Heart right ventricle (tissue), 16 donors: ENCODE measurements around the gene TFAP2C. TPM values are rescaled to one million over a fixed set of nuclear protein-coding genes. Genes with fewer than 3 reads are reported as not detected.
A peak's percentile ranks its signal among the peaks of the same experiment; 100 is the strongest.

Source experiments
- ATAC-seq, 8 donors: fragments of 200-7000 bp; cut with Tn5 transposase; one replicate each; pipeline ENCODE4 v1.9.1; 2020; ENCODE audit warnings: mild to moderate bottlenecking in 8 of 8, moderate library complexity in 8 of 8, moderate number of reproducible peaks in 1 of 8
- DNase-seq, 2 donors: peaks; one replicate each; pipeline ENCODE4 v3.0.0-alpha.2; 2020
- H3K27ac ChIP-seq, 10 donors: fragments of 200-600 bp; sonication (generic) in 2 of 10; one replicate each; pipeline versions ENCODE4 v1.5.0 to v1.8.0; 2020 to 2022; ENCODE audit warnings: mild to moderate bottlenecking in 3 of 10
- H3K27me3 ChIP-seq, 7 donors: fragments of 200-600 bp; one replicate each; pipeline ENCODE4 v1.8.0; 2021 to 2022; ENCODE audit warnings: mild to moderate bottlenecking in 2 of 7
- H3K36me3 ChIP-seq, 9 donors: fragments of 200-600 bp; sonication (generic) in 1 of 9; one replicate each; pipeline versions ENCODE4 v1.5.0 to v1.8.0; 2020 to 2022; ENCODE audit warnings: mild to moderate bottlenecking in 2 of 9
- H3K4me1 ChIP-seq, 9 donors: fragments of 200-600 bp; sonication (generic) in 1 of 9; one replicate each; pipeline versions ENCODE4 v1.5.0 to v1.8.0; 2020 to 2022; ENCODE audit warnings: mild to moderate bottlenecking in 4 of 9
- H3K4me3 ChIP-seq, 10 donors: fragments of 200-600 bp; sonication (generic) in 2 of 10; one replicate each; pipeline versions ENCODE4 v1.5.0 to v1.8.0; 2020 to 2022; ENCODE audit warnings: mild to moderate bottlenecking in 7 of 10, moderate library complexity in 2 of 10
- H3K9me3 ChIP-seq, 11 donors: fragments of 200-600 bp in 10 of 11; sonication (generic) in 2 of 11; one replicate each; pipeline versions ENCODE4 v1.5.0 to v1.8.0; 2013 to 2022; ENCODE audit warnings: mild to moderate bottlenecking in 2 of 11, control low read depth in 1 of 11, moderate library complexity in 1 of 11
- CTCF ChIP-seq, 9 donors: fragments of 200-600 bp; sonication (generic) in 2 of 9; IDR thresholded peaks; one replicate each; pipeline versions ENCODE4 v1.5.0 to v1.8.0; 2021 to 2022; ENCODE audit warnings: antibody characterized with exemption in 9 of 9, mild to moderate bottlenecking in 5 of 9, moderate library complexity in 1 of 9
- WGBS, 2 donors: extraction: QIAGEN DNeasy Blood & Tissue Kit; methylation state at CpG; one replicate each; pipeline ENCODE4 v1.1.7; 2013; ENCODE audit warnings: inconsistent platforms in 1 of 2; 5-methylcytosine and 5-hydroxymethylcytosine counted together
- intact Hi-C, 10 donors: fragments of 100-400 bp; cut with DNase I; formaldehyde crosslinking; loops; one replicate each; pipeline versions ENCODE4 v1.11.1 to v1.14.2; 2022
- polyA plus RNA-seq, 2 donors: library from polyadenylated mRNA; stranded (reverse); fragments of 200-250 nt; gene quantifications; one replicate each; pipeline ENCODE4 v1.2.3, GENCODE V29; 2013
- total RNA-seq, 10 donors: library from RNA; stranded (reverse); fragmentation: NEBNext Ultra II Directional in 3 of 10; extraction: Animal tissue kit (Norgen Biotek cat#: 25700) in 3 of 10; gene quantifications; one replicate each; pipeline versions ENCODE4 v1.2.1 to v1.2.4, GENCODE V29; 2021 to 2023
- donor health status: Arrhythmogenic right ventricular cardiomyopathy.
- donor health status: ischemic (EF 13 %, LVEDD 7.1; RV severe dilation, severe dysfunction).
- donor health status: healthy with polysubstance abuse.
- donor health status: DM: no; HTN: yes; CAD: no.
- donor health status: DM: no; HTN: no; CAD: no.
- donor health status: ischemic (EF 25% LVEDD 6.9; RV normal size, moderate dysfunction).
- donor health status: ischemic (EF 25% LVEDD 5.7; RV mildly dilated, moderate dysfunction).
- donor health status: healthy.
- donor health status: DM: yes; HTN: yes; CAD: no.
- donor health status: Ischemic cardiomyopathy.
- donor health status: ischemic (EF 35%, LVEDD 5.7; RV mildly dilated, moderate dysfunction).
- donor health status: nonischemic (EF 11% LVEDD 7.7; RV severe dilation, severe dysfunction).
- donor health status: DM: yes; HTN: yes; CAD: no.
- donor health status: PGD.
- donor health status: ischemic (EF 29% LVEDD 5.4; RV normal size, mild dysfunction).
- donor health status: nonischemic (EF 23%, LVEDD 6.1; RV moderate dilation, normal function).

The TFAP2C gene
- total and polyA plus RNA-seq, 12 donors: 0.03 to 0.49 (median 0.14) TPM; not detected in 2

GRCh38 chr20:56630086-56630493, 984 bp downstream of the TFAP2C start:
- no peaks in the 10 kb centered on the region for H3K9me3 ChIP-seq
- ATAC-seq: peak in 6 of 8 donors; percentile 25 to 47 (median 40)
- TF ChIP-seq CTCF (IDR thresholded peaks at IDR 0.05): peak in 7 of 9 donors; percentile 25 to 44 (median 35)
- peak in 1 of 2 donors; percentile 23 for DNase-seq
- H3K4me1 ChIP-seq: peaks cover 13 to 58% (median 45%) of the 10 kb centered on the region in 9 donors
- H3K36me3 ChIP-seq: no peaks in the 10 kb centered on the region
- H3K4me3 ChIP-seq: peak overlapping the region; percentile 40 to 61 (median 52)
- H3K27ac ChIP-seq: no peak overlapping the region
- intact Hi-C loops: no loop called here
- WGBS, 2 donors: 1 to 2% methylated on average over 38 of the region's 38 CpGs
- H3K27me3 ChIP-seq: peaks cover 57 to 100% (median 100%) of the 10 kb centered on the region in 7 donors

GRCh38 chr20:56630506-56631317, 1.6 kb downstream of the TFAP2C start:
- peaks cover 13 to 54% (median 45%) of the 10 kb centered on the region in 9 donors for H3K4me1 ChIP-seq
- H3K36me3 ChIP-seq: no peaks in the 10 kb centered on the region
- intact Hi-C loops: no loop called here
- peak overlapping the region in 9 of 10 donors; percentile 41 to 61 (median 54) for H3K4me3 ChIP-seq
- no peak overlapping the region for H3K27ac ChIP-seq
- ATAC-seq (peak in 1 of 8 donors; percentile 39), DNase-seq (peak in 1 of 2 donors; percentile 9)
- peaks cover 51 to 100% (median 100%) of the 10 kb centered on the region in 7 donors for H3K27me3 ChIP-seq
- no peak for TF ChIP-seq CTCF (IDR thresholded peaks at IDR 0.05)
- WGBS, 2 donors: 1 to 3% methylated on average over 78 to 82 of the region's 82 CpGs
- H3K9me3 ChIP-seq: no peaks in the 10 kb centered on the region

GRCh38 chr20:56631318-56631989, 2.3 kb downstream of the TFAP2C start:
- intact Hi-C loops: no loop called here
- H3K4me1 ChIP-seq: peaks cover 13 to 47% (median 43%) of the 10 kb centered on the region in 9 donors
- ATAC-seq (peak in 1 of 8 donors; percentile 22), DNase-seq (no peak)
- H3K36me3 ChIP-seq: no peaks in the 10 kb centered on the region
- H3K27me3 ChIP-seq: peaks cover 47 to 100% (median 100%) of the 10 kb centered on the region in 7 donors
- no peak for TF ChIP-seq CTCF (IDR thresholded peaks at IDR 0.05)
- 9 to 10% methylated on average over 48 of the region's 48 CpGs for WGBS, 2 donors
- no peak overlapping the region for H3K4me3 ChIP-seq
- no peaks in the 10 kb centered on the region for H3K9me3 ChIP-seq
- no peak overlapping the region for H3K27ac ChIP-seq

GRCh38 chr20:56631990-56632327, 2.9 kb downstream of the TFAP2C start:
- whole genome bisulfite sequencing, 2 donors: 37 to 42% methylated on average over 5 of the region's 5 CpGs
- intact Hi-C loops: no loop called here

More at GRCh38 chr20:56631990-56632327, 2.9 kb downstream of the TFAP2C start:
- DNase-seq: no peak
- Histone ChIP-seq H3K9me3 (no peaks in the 10 kb centered on the region), H3K4me3 (no peak overlapping the region), H3K27ac (no peak overlapping the region), H3K36me3 (no peaks in the 10 kb centered on the region), H3K27me3 (peaks cover 42 to 100% (median 99%) of the 10 kb centered on the region in 7 donors), H3K4me1 (peaks cover 13 to 42% (median 38%) of the 10 kb centered on the region in 9 donors)
- no peak for ATAC-seq
- no peak for TF ChIP-seq CTCF (IDR thresholded peaks at IDR 0.05)
